GM18868 (cell line): ENCODE results near the gene TTC36.
A peak's percentile ranks its signal among the peaks of the same experiment; 100 is the strongest.
"Not testable (repeated sequence)": the region's sequence is repeated elsewhere in the genome, so short reads cannot be mapped to it uniquely, and the experiment has no call there.

Experiments
- ATAC-seq: cut with Tn5 transposase; IDR thresholded peaks from one replicate; pipeline ENCODE4 v1.9.1; 2021; ENCODE audit warnings: mild to moderate bottlenecking, moderate library complexity; ENCODE audit not compliant: unreplicated experiment

TTC36 gene

GRCh38 chr11:118531597-118532084, 4.4 kb downstream of the TTC36 start:
- ATAC-seq, result peak; percentile 16

- ATAC-seq, result no peak
Measured at GRCh38 chr11:118532091-118532490, 4.8 kb downstream of the TTC36 start.

- no peak for ATAC-seq
Measured at GRCh38 chr11:118532852-118533768, 5.8 kb downstream of the TTC36 start.

- no peak for ATAC-seq
Measured at GRCh38 chr11:118533769-118534729, 6.8 kb downstream of the TTC36 start.

GRCh38 chr11:118535261-118535660, 8.0 kb downstream of the TTC36 start:
- ATAC-seq, result no peak

GRCh38 chr11:118536726-118537125, 9.5 kb downstream of the TTC36 start:
- ATAC-seq, result no peak

GRCh38 chr11:118537409-118537980, 10.2 kb downstream of the TTC36 start:
- ATAC-seq, result no peak

- no peak for ATAC-seq
Measured at GRCh38 chr11:118544010-118544646, 16.9 kb downstream of the TTC36 start.

GRCh38 chr11:118544647-118545010, 17.4 kb downstream of the TTC36 start:
- ATAC-seq, result no peak

- no peak for ATAC-seq
Measured at GRCh38 chr11:118545533-118545932, 18.3 kb downstream of the TTC36 start.

GRCh38 chr11:118547132-118547531, 19.9 kb downstream of the TTC36 start:
- ATAC-seq, result no peak

- ATAC-seq, result no peak
Measured at GRCh38 chr11:118552341-118552740, 25.1 kb downstream of the TTC36 start.

GRCh38 chr11:118560806-118561205, 33.5 kb downstream of the TTC36 start:
- no peak for ATAC-seq

- ATAC-seq, result no peak
Measured at GRCh38 chr11:118565051-118565450, 37.8 kb downstream of the TTC36 start.

- no peak for ATAC-seq
Measured at GRCh38 chr11:118569670-118570069, 42.4 kb downstream of the TTC36 start.

GRCh38 chr11:118570787-118571186, 43.5 kb downstream of the TTC36 start:
- ATAC-seq, result no peak

GRCh38 chr11:118571701-118572060, 44.4 kb downstream of the TTC36 start:
- ATAC-seq, result not testable (repeated sequence)

- peak; percentile 74 for ATAC-seq
Measured at GRCh38 chr11:118572061-118572980, 45.0 kb downstream of the TTC36 start, which contains the start of gene ARCN1. TSS of gene ARCN1 (plus strand) at chr11:118572409. CDS start at chr11:118572548, 139 bp downstream.

GRCh38 chr11:118572981-118573550, 45.8 kb downstream of the TTC36 start:
- ATAC-seq, result peak; percentile 14
